GM19467 (cell line): ENCODE data around the gene CAMTA1.

Experiments used
- ATAC-seq: cut with Tn5 transposase; IDR thresholded peaks from one replicate; pipeline ENCODE4 v1.9.1; 2021; ENCODE audit warnings: mild to moderate bottlenecking, moderate library complexity; ENCODE audit not compliant: unreplicated experiment

Gene CAMTA1

DNA sequence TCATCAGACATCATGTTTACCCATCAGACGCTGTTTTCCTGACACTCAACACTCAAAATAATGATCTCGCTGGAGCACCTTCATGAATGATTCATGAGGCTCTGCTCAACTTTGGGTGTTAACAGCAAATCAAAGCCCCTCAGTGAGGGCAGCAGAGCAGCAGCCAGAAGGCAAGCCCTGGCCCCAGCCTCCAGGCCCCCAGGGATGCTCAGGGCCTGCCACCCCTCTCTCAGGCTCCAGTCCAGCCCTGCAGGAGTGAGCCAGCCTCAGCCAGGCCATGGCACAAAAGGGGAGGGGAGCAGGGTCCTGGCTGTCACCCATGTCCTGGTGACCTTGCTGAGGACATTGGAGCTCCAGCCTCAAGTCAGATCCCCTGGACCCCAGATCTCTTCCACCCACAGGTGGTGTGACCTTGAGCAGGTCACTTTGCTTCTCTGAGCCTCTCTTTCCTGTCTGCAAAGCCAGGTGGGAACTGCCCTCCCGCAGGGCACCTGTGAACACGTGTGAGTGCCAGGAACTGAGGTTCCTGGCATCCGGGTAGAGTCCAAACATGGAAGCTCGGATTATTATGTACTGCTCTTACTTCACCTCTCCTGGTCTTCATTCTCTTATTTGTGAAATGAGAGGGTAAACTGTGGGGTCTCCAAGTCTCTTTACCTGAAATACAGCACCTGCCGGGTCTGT is 824.2 kb downstream of the CAMTA1 start:
- no peak for ATAC-seq

DNA sequence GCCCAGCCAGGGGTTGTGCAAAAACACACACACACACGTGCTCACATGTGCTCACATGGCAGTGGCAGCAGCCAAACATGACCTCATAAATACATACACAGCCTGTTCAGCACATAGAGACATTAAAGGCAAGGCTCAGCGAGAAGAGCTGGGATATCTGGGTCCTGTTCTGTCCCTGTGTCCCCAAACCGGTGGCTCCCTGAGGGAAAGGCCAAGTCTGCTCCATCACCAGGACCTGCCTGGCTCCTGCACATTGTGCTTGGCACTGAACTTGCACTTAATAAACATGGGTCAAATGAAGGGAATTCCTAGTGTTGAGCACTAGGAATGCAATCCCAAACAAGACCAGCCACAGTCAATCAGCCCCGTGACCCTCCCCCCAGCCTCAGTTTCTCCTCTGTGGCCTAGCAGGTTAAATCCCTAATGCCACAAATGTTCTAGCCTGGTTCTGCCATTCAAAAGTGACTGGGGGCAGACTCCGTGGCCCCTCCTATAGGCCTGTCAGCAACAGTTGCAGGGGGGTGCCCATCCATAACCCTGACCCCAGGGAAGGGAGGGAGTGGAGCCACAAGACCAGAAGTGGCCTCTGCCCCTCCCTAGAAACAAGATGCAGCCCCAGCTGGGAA is 825.0 kb downstream of the CAMTA1 start:
- no peak for ATAC-seq

DNA sequence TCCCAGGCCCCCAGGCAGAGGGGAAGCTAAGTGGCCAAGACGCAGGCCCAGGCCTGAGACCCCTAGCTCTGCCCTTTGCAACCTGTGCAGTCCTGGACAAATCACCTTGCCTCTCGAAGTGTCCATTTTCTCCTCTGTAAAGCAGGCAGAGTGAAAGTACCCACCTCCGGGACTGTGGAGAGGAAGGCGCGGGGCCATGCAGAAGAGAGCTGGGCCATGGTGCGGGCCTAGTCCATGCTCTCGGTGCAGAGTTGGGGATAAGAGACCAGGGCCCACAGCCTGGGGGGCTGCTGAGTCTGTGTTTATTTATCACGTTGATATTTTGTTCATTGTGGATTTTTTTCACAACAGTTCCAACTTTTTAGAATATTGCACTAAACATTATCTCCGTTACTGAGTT is 825.7 kb downstream of the CAMTA1 start:
- no peak for ATAC-seq

- no peak for ATAC-seq
Measured at GRCh38 chr1:7611421-7612010, 826.3 kb downstream of the CAMTA1 start.

GRCh38 chr1:7613106-7613850 is 828.0 kb downstream of the CAMTA1 start:
- no peak for ATAC-seq

- no peak for ATAC-seq
Measured at GRCh38 chr1:7613851-7614205, 828.6 kb downstream of the CAMTA1 start.

- no peak for ATAC-seq
Measured at GRCh38 chr1:7614576-7615074, 829.4 kb downstream of the CAMTA1 start.

DNA sequence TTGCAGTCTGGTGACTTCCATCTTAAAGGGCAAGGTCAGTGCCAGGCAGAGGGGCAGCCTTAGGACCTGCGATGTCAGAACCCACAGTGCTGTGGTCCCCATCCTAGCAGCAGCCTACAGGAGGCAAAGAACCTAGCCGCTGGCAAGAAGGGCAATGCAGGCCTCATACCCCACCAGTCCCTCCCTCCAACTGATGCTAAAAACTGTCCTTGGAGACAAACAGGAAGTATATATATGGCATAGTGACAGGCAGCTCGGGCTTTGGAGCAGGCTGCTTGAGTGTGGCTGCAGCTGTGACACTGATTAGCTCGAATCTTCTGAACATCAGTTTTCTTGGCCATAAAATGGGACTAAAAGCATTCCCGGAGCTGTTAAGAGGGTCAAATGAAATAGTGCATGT is 829.9 kb downstream of the CAMTA1 start:
- no peak for ATAC-seq

- no peak for ATAC-seq
Measured at GRCh38 chr1:7616076-7616832, 831.0 kb downstream of the CAMTA1 start.

- ATAC-seq: no peak
Measured at GRCh38 chr1:7616953-7617352, 831.7 kb downstream of the CAMTA1 start.

GRCh38 chr1:7617826-7618225 is 832.6 kb downstream of the CAMTA1 start:
- no peak for ATAC-seq

- ATAC-seq: no peak
Measured at GRCh38 chr1:7620196-7620595, 834.9 kb downstream of the CAMTA1 start.

- no peak for ATAC-seq
Measured at GRCh38 chr1:7621334-7622219, 836.3 kb downstream of the CAMTA1 start.

DNA sequence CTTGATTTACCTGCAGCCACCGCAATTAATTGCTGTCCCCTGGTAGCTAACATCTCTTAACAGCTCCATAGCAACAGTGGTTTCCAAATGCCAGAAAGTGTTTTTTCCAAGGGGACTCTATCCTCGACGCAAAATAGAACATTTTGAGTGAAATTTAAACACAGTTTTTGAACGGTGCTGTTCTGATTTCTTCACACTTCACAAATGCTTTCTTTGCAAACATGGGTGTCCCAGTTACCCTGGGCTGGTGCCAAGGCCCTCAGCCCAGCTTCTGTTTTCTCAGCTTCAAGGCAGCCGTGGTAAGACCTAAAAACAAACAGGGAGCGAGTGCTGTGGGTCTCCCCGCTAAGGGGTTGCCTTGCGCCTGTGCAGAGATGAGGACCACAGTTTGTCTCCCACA is 838.6 kb downstream of the CAMTA1 start:
- ATAC-seq: no peak

GRCh38 chr1:7624791-7625355 is 839.6 kb downstream of the CAMTA1 start:
- ATAC-seq: no peak

DNA sequence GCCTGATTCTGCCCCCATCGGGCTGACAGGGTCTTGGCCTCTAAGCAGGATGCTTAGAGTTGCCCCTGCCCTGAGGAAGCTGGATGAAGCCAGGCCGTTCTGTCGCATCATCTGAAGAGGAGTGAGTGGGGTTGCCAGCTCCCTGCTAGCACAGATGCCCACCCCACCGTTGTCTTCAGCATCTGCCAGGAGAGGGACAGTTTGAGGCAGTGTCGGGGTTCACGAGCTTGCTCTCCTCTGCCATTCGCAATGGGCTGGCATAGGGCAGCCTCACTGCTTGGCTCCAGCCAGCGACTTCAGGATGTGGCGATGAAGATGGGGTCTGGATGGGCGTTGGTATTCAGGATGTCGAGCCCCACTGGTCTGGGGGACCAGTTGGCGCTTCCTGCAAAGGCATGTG is 840.1 kb downstream of the CAMTA1 start:
- no peak for ATAC-seq

DNA sequence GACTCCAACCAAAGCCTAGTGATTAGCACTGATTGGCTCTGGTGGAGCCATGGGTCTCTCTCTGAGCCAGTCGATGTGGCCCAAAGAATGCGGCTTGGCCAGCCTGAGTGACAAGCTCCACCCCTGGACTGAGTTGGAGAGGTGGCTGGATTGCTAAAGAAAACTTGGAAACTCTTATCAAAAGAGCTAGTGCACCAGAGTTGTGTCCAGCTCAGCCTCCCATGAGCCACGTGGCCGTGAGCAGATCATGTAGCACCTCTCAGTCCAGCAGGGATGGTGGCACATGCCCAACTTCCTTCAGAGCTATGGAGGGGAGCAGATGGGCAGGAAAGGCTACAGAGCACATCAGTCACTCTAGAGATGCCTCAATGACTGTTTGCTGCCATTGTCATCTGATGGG is 843.0 kb downstream of the CAMTA1 start:
- ATAC-seq: no peak

DNA sequence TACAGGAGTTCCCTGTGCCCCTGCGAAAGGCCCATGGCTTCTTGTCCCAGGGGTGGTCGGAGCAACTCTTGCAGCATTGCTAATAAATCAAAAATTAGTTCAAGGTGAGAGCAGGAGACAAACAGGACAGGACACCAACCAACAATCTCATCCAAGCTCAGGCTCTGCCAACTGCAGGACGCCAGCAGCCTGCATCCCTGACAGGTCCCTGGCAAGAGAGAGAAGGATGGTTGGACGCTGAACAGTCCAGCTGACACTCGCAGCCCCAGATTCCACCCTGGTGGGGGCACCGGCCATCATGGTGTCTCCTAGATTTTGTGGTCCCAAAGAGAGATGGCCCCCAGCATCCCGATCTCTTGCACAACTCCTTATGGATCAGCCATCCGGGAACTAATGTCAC is 843.8 kb downstream of the CAMTA1 start:
- no peak for ATAC-seq

DNA sequence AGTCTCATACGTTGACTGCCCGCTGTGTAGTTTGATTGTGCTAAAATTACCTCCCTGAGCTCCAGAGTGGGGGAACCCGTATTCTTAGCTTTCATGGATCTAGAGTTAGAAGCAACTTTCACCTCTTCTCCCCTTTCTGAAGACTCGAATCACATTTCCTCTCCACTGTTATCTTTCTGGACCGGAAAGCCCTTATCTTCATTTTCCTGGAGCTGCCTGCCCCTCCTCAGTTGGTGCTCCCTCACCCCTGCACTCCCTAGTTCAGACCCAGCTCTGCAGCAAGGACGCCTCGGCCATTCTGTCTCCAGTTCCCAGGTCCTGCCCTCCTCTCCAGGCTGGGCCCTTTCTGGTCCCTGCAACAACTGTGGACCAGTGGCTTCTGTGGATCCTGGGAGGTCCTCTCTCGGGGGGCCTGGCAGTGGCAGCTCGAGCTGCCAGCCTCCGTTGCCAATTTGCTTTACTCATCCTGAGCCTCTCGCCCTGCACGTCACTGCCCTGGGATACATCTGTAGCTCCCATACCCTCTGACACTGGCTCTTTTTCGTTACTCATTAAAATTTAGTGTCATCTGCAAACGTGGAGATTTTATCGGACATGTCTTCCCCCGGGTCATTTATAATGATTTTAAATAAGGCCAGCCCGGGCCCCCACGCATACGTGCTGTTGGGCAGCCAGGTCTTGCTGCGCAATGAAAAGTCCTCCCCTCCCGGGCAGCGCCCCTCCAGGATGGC is 844.4 kb downstream of the CAMTA1 start:
- ATAC-seq: no peak
